Neural cell (in vitro differentiated cells): ENCODE measurements around the gene COPS7B. TPM values are rescaled to one million over a fixed set of nuclear protein-coding genes. Genes with fewer than 3 reads are reported as not detected.

ENCODE experiments used
- H2AFZ ChIP-seq: fragments of 200-600, 300-800 bp; sonication (generic), shearing (Covaris generic); 2 replicates; pipeline ENCODE4 v1.6.0; 2014; ENCODE audit warnings: low read depth, mild to moderate bottlenecking, antibody characterized with exemption, low read length, moderate library complexity
- H3F3A ChIP-seq: fragments of 200-600 bp; shearing (Covaris generic); 2 replicates; pipeline ENCODE4 v1.6.1; 2016; ENCODE audit warnings: mild to moderate bottlenecking, moderate library complexity, mixed read lengths, antibody characterized with exemption, low read length; ENCODE audit not compliant: insufficient read depth, poor library complexity, severe bottlenecking
- H3K27ac ChIP-seq: fragments of 200-600, 300-800 bp; sonication (generic), shearing (Covaris generic); 2 replicates; pipeline ENCODE4 v1.5.1; 2014; ENCODE audit warnings: mild to moderate bottlenecking, low read length, moderate library complexity
- H3K27me3 ChIP-seq: fragments of 300-800, 200-600 bp; sonication (generic), shearing (Covaris generic); 2 replicates; pipeline ENCODE4 v1.6.0; 2014; ENCODE audit warnings: mild to moderate bottlenecking, low read depth, low read length, moderate library complexity; ENCODE audit not compliant: insufficient read depth
- H3K36me3 ChIP-seq: fragments of 300-800, 200-600 bp; sonication (generic), shearing (Covaris generic); 2 replicates; pipeline ENCODE4 v1.5.1; 2014; ENCODE audit warnings: mild to moderate bottlenecking, antibody characterized with exemption, low read length, moderate library complexity; ENCODE audit not compliant: insufficient read depth
- H3K4me2 ChIP-seq: fragments of 300-800, 200-600 bp; sonication (generic), shearing (Covaris generic); 2 replicates; pipeline ENCODE4 v1.6.0; 2014; ENCODE audit warnings: mild to moderate bottlenecking, low read length
- H3K4me3 ChIP-seq: fragments of 300-800, 200-600 bp; sonication (generic), shearing (Covaris generic); 2 replicates; pipeline ENCODE4 v1.5.1; 2014; ENCODE audit warnings: mild to moderate bottlenecking, low read length, moderate library complexity
- H3K79me2 ChIP-seq: fragments of 200-600 bp; shearing (Covaris generic); replicated peaks from 2 replicates; pipeline ENCODE4 v1.6.0; 2014; ENCODE audit warnings: mild to moderate bottlenecking, low read length, moderate library complexity; ENCODE audit not compliant: insufficient read depth
- H3K9ac ChIP-seq: fragments of 300-800, 200-600 bp; sonication (generic), shearing (Covaris generic); 2 replicates; pipeline ENCODE4 v1.6.1; 2016; ENCODE audit warnings: mild to moderate bottlenecking, low read length, mixed read lengths
- H3K9me2 ChIP-seq: fragments of 200-600 bp; shearing (Covaris generic); 2 replicates; pipeline ENCODE4 v1.6.1; 2016; ENCODE audit warnings: mild to moderate bottlenecking, low read length, mixed read lengths; ENCODE audit not compliant: insufficient read depth
- H3K9me3 ChIP-seq: fragments of 200-600, 300-800 bp; sonication (generic), shearing (Covaris generic); 2 replicates; pipeline ENCODE4 v1.6.1; 2016; ENCODE audit warnings: mild to moderate bottlenecking, mixed run types, low read length, moderate library complexity, mixed read lengths
- H4K20me1 ChIP-seq: fragments of 200-600 bp; shearing (Covaris generic); 2 replicates; pipeline ENCODE4 v1.6.1; 2016; ENCODE audit warnings: mild to moderate bottlenecking, mixed run types; ENCODE audit not compliant: insufficient read depth
- CTCF ChIP-seq: fragments of 450-650 bp; IDR thresholded peaks from 2 replicates; pipeline ENCODE4 v1.5.1; 2014; ENCODE audit warnings: antibody characterized with exemption, mild to moderate bottlenecking, moderate library complexity; ENCODE audit not compliant: poor library complexity, severe bottlenecking
- EP300 ChIP-seq: fragments of 450-650 bp; conservative IDR thresholded peaks from 2 replicates; pipeline ENCODE4 v1.6.1; 2014; ENCODE audit warnings: antibody characterized with exemption, mild to moderate bottlenecking, moderate library complexity; ENCODE audit not compliant: poor library complexity, severe bottlenecking
- EZH2 ChIP-seq: fragments of 200-600, 300-800 bp; shearing (Covaris generic), sonication (generic); IDR thresholded peaks from 2 replicates; pipeline ENCODE4 v1.6.1; 2014; ENCODE audit warnings: antibody characterized with exemption, low read length, borderline replicate concordance, mild to moderate bottlenecking; ENCODE audit not compliant: insufficient read depth, poor library complexity, severe bottlenecking
- MXI1 ChIP-seq: fragments of 450-650 bp; conservative IDR thresholded peaks from 2 replicates; pipeline ENCODE4 v1.6.1; 2014; ENCODE audit warnings: antibody characterized with exemption, mild to moderate bottlenecking; ENCODE audit not compliant: poor library complexity, severe bottlenecking
- POLR2AphosphoS5 ChIP-seq: IDR thresholded peaks from 2 replicates; pipeline ENCODE4 v1.6.1; 2012
- RAD21 ChIP-seq: fragments of 450-650 bp; conservative IDR thresholded peaks from 2 replicates; pipeline ENCODE4 v1.6.1; 2014; ENCODE audit warnings: antibody characterized with exemption, mild to moderate bottlenecking, moderate library complexity
- REST ChIP-seq: IDR thresholded peaks from 2 replicates; pipeline ENCODE4 v1.6.1; 2012; ENCODE audit warnings: borderline replicate concordance
- SMC3 ChIP-seq: fragments of 450-650 bp; conservative IDR thresholded peaks from 2 replicates; pipeline ENCODE4 v1.6.1; 2014; ENCODE audit warnings: antibody characterized with exemption, mild to moderate bottlenecking, moderate library complexity; ENCODE audit not compliant: poor library complexity
- TAF1 ChIP-seq: IDR thresholded peaks from 2 replicates; pipeline ENCODE4 v1.6.1; 2012; ENCODE audit warnings: low read depth
- polyA plus RNA-seq: library from polyadenylated mRNA; depleted of rRNA; stranded (reverse); fragments of >200 nt; gene quantifications from 2 replicates; pipeline ENCODE4 v1.2.3, GENCODE V29; 2014

Gene COPS7B
- polyA plus RNA-seq, 1 donor from 2014 or later = 23.8 TPM

DNA sequence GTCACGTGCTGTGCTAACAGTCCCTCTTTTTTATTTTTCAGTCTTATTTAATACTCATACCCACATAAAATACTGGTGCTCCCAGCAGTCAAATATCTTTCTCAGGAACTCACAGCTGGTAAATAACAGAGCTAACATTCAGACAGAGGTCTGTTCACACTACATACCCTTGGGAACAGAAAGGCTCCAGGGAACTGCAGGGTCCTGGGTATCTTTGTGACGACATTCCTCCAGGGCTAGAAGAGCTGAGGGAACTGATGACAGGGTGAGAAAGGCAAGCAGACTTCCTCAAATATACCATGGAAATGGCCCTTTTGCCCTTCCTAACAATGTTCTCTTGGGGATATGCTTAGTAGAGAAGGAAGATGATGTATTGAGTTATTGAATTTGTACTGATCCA is 24.5 kb upstream of the COPS7B start:
- H4K20me1 ChIP-seq = no peaks in the 10 kb centered on the region
- H3K79me2 ChIP-seq = no peaks in the 10 kb centered on the region
- H3K9me3 ChIP-seq = no peaks in the 10 kb centered on the region
- H3F3A ChIP-seq = no peaks in the 10 kb centered on the region
- H2AFZ ChIP-seq = no peak overlapping the region
- no peak for TF ChIP-seq EZH2
- no peak for TF ChIP-seq RAD21
- TF ChIP-seq EP300 = no peak
- TF ChIP-seq SMC3 = no peak
- no peak for TF ChIP-seq REST
- no peak for TF ChIP-seq CTCF
- no peak for TF ChIP-seq TAF1
- no peak for TF ChIP-seq POLR2AphosphoS5
- no peak for TF ChIP-seq MXI1
- H3K9me2 ChIP-seq = no peaks in the 10 kb centered on the region
- H3K4me2 ChIP-seq = no peak overlapping the region
- no peak overlapping the region for H3K4me3 ChIP-seq
- H3K36me3 ChIP-seq = no peaks in the 10 kb centered on the region
- H3K9ac ChIP-seq = no peak overlapping the region
- H3K27me3 ChIP-seq = no peaks in the 10 kb centered on the region
- H3K27ac ChIP-seq = no peak overlapping the region

GRCh38 chr2:231764124-231764523 is 22.1 kb upstream of the COPS7B start:
- H3K4me3 ChIP-seq = no peak overlapping the region
- H3K9ac ChIP-seq = no peak overlapping the region
- H3K4me2 ChIP-seq = no peak overlapping the region
- H3K9me3 ChIP-seq = no peaks in the 10 kb centered on the region
- H3K27me3 ChIP-seq = no peaks in the 10 kb centered on the region
- H3K27ac ChIP-seq = no peak overlapping the region
- H3K79me2 ChIP-seq = no peaks in the 10 kb centered on the region
- TF ChIP-seq RAD21 (no peak), SMC3 (no peak), POLR2AphosphoS5 (no peak), EP300 (no peak), TAF1 (no peak), MXI1 (no peak), REST (no peak), CTCF (no peak), EZH2 (no peak)
- H4K20me1 ChIP-seq = no peaks in the 10 kb centered on the region
- no peaks in the 10 kb centered on the region for H3K9me2 ChIP-seq
- no peaks in the 10 kb centered on the region for H3F3A ChIP-seq
- H2AFZ ChIP-seq = no peak overlapping the region
- no peaks in the 10 kb centered on the region for H3K36me3 ChIP-seq
